ENCODE results near the gene TRPV2. TPM values are rescaled to one million over a fixed set of nuclear protein-coding genes. Genes with fewer than 3 reads are reported as not detected.

The TRPV2 gene
- polyA plus RNA-seq, 4 donors, result 2.3 to 3.6 (median 3.4) TPM

DNA sequence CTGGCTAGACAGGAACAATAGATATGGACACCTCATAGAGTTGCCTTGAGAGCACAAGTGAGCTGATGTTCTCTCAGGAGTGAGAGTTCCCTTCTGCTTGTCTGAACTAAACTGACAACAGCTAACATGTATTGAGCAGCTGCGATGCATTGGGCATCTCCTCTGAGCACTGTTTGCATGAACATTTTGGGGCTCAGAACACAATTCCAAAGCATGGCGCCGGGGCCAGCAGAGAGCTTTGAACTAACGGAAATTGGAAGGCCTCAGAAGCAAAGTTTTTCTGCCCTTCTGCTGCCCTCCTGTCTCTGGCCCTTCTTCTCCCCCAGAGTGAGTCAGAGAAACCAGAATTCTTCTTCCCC, 38.1 kb downstream of the TRPV2 start:
- no peak for DNase-seq (ENCODE audit: low read depth in 4 of 4, low spot score in 3 of 4)

DNA sequence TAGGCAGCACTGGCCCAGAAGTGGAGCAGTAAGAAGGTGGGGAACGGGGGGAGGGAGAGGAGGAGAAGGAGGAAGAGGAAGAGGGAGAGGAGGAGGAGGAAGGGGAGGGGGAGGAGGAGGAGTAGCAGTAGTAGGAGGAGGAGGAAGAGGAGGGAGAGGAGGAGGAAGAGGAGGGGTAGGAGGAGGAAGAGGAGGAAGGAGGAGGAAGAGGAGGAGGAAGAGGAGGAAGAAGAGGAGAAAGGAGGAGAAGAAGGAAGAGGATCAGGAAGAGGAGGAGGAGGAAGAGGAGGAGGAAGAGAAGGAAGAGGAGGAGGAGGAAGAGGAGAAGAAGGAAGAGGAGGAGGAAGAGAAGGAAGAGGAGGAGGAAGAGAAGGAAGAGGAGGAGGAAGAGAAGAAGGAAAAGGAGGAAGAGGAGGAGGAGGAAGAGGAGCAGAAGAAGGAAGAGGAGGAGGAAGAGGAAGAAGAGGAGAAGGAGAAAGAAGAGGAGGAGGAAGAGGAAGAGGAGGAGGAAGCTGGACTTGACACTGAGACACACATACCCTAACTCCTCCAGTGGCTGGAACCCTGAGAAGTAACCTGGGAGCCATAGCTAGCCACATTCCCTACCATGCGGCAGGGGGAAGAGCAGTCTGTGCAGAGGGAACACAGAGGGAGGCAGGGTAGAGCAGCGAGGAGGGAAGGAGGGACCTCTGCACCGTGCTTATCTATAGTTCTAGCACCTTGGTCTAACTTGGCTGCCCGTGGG, 40.8 kb downstream of the TRPV2 start:
- no peak for DNase-seq (ENCODE audit: low read depth in 4 of 4, low spot score in 3 of 4)

DNA sequence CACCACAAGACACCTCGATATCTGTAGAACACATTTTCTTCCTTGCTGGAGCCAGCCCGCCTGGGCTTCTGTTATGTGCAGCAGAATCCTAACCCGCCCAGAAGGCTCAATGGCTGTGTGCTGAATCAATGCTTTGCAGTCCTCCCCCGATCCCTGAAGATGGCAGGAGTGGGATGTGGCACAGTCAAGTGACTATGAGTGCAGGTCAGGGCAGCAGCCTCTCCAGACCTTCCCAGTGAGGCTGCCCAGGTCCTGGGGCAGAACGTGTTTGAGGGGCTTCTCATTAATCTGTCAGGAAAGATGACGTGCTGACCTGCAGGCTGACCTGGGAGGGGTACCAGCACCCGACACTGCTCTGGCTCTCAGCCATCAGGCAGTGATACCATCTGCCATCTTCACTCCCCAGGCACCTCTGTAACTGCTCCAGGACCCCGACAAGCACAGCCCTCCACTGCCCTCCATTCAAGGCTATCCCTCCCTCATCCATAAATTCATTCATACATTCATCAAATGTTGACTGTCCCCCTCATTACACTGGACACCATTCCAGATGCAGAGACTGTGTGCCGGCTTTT, 41.5 kb downstream of the TRPV2 start:
- DNase-seq (ENCODE audit: low read depth in 4 of 4, low spot score in 3 of 4), result no peak

GRCh38 chr17:16459271-16459670, 43.9 kb downstream of the TRPV2 start:
- no peak for DNase-seq (ENCODE audit: low read depth in 4 of 4, low spot score in 3 of 4)

GRCh38 chr17:16459855-16460550, 44.6 kb downstream of the TRPV2 start:
- no peak for DNase-seq (ENCODE audit: low read depth in 4 of 4, low spot score in 3 of 4)

DNA sequence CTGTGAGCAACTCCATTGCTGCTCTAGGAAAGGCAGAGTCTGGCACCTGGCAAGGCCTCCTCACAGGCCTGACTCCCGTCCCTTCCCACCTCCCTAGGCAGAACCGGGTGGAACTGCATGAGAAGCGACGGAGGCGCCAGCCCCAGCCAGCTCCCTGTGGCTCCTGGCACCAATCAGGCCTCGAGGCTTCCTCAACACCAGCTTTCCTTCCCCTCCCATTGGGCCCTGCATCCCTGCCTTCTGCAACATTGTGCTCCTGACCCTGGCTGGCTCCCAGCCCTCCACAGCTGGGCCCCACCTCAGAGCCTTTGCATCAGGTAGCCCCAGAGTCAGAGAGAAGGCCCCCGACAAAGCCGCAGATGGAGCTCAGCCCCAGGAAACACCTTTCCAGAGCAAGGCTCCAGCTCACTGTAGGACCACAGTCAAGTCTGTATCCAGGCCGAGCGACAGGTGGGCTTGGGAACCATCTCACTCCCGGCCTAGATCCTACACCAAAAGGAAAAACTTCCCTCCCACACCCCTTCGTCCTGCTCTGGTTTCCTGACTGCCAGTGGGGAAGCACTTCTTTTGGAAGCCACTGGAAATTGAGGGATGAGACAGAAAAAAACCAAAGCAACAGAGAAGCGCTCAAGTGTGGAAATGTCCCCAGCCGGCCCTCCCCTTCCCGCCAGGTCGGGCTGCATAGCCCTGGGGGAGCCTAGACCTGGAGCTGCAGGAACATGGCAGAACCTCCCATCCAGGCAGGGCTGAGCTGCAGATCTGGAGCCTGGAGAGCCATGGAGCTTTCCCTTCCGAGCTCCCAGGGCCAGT, 45.6 kb downstream of the TRPV2 start:
- no peak for DNase-seq (ENCODE audit: low read depth in 4 of 4, low spot score in 3 of 4)

DNA sequence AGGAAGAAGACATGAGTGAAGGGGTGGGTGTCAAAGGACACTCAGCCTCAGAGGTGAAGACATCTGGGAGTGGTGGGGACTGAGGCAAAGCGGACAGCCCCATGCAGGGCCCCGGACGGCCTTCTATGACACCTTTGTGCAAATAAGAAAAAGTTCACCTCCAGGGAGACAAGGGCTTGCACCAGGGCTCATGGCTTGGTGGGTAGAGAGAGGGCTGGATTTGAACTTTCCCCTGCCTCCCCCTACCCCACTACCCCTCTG, 46.2 kb downstream of the TRPV2 start:
- no peak for DNase-seq (ENCODE audit: low read depth in 4 of 4, low spot score in 3 of 4)

DNA sequence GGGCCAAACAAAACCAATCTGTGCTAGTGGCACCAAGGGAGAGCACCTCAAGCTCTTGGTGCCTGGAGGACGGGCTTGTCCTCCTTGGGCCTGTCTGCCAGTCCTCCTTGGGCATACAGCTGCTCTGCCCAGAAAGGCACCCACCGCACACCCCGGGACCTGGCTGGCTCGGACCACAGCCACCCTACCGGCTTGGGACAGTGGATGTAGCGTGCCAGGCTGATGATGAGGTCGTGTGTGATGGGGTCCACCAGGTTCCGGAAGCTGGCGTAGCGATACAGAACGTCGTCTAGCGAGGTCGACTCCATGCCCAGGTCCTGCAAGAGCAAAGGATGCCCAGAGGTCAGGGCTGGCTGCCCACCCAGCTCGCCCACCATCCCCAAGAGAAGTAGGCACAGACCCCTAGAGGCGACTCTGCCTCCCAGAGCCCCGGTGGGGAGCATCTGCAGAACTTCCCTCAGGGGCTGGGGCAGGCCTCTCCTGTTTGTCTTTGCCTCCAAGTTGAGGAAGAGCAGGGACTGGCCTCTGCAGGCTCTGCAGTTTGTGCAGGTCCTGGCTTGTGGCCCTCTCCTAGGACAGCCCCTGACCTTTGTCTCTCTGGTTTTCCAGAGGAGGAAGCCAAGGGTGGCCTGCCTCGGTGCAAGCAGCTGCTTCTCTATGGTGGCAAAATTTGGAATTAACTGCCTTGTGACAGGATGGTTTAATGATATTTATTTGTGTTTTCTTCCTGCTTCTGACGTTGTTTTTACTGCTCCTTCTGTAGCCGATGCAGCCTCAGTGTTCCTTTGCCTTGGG, 46.9 kb downstream of the TRPV2 start:
- DNase-seq (ENCODE audit: low read depth in 4 of 4, low spot score in 3 of 4), result no peak

GRCh38 chr17:16463358-16464302, 48.3 kb downstream of the TRPV2 start:
- DNase-seq (ENCODE audit: low read depth in 4 of 4, low spot score in 3 of 4), result no peak

DNA sequence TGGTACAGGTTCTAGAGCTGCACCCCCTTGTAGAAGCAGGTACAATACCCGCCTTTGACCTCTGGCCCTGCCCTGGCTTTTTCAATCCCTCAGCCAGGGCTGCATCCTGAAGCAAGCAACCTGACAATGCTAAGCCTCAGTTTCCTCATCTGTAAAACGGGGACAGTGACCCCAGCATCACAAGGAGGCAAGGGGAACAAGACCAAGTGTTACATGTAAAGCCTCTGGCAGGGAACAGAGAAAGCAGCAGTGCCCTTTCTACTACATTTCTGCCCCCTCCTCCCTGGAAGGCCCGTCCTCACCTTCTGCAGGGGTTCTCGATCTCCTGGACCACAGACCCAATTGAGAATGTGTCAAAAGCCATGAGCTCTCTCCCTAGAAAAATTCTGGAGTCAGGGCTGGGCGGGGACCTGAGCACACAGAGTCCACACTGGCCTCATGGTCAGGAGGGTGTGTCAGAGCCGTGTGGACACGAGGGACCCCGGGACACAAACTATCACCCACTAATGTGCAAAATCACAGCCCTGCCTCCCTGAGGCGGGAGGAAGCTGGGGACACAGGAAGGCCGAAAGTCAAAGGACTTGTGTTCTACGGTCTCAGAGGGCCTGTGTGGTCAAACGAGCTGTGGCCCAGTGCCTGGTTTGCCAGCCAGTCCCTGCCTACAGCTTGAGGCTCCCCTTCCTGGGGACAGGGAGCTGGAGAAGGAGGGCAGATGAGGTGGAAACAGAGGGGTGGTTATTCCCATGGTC, 49.1 kb downstream of the TRPV2 start:
- DNase-seq (ENCODE audit: low read depth in 4 of 4, low spot score in 3 of 4), result no peak

- DNase-seq (ENCODE audit: low read depth in 4 of 4, low spot score in 3 of 4), result no peak
Observed at GRCh38 chr17:16465052-16465312, 49.6 kb downstream of the TRPV2 start.

DNA sequence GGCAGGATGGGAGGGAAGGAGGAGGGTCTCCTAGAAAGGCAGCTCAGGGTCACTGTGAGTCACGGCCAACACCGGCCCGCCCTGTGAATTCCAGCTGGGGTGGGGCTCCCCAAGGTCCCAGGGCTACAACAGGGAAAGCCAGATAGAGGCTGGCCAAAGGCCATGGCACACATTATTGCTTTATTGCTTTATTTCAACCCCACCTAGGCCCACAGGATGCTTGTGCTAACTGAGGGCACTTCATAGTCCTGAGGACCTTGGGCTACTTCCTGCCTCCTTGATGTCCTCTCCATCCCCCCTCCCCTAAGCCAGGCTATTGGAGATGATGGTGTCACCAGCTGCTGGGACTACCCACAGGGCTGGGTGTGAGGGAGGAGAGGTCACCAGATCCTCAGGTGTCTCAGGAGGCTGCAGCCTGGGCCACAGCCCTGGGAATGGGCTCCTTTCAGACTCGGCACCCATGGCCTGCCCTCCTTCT, 50.5 kb downstream of the TRPV2 start:
- no peak for DNase-seq (ENCODE audit: low read depth in 4 of 4, low spot score in 3 of 4)

DNA sequence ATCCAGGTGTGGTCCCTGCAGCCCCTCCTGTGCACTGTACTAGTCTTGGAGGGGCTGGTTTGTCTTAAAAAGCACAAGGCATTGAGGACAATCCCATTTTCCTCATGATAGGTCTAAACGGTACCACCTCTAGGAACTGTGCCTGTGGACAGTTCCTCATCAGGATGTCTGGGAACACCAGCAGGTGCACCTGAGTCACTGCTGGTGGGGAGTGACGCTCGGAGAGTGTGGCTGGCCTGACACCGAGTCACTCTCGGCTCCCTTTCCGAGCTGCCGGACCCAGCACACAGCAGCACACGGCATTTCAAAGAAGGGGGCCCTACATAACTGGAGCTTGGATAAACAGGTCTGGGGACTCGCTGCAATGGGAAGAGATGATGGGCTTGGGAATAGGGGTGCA, 51.0 kb downstream of the TRPV2 start:
- DNase-seq (ENCODE audit: low read depth in 4 of 4, low spot score in 3 of 4), result no peak

- no peak for DNase-seq (ENCODE audit: low read depth in 4 of 4, low spot score in 3 of 4)
Observed at GRCh38 chr17:16467044-16467443, 51.7 kb downstream of the TRPV2 start.

- no peak for DNase-seq (ENCODE audit: low read depth in 4 of 4, low spot score in 3 of 4)
Observed at GRCh38 chr17:16467886-16468285, 52.5 kb downstream of the TRPV2 start.

DNA sequence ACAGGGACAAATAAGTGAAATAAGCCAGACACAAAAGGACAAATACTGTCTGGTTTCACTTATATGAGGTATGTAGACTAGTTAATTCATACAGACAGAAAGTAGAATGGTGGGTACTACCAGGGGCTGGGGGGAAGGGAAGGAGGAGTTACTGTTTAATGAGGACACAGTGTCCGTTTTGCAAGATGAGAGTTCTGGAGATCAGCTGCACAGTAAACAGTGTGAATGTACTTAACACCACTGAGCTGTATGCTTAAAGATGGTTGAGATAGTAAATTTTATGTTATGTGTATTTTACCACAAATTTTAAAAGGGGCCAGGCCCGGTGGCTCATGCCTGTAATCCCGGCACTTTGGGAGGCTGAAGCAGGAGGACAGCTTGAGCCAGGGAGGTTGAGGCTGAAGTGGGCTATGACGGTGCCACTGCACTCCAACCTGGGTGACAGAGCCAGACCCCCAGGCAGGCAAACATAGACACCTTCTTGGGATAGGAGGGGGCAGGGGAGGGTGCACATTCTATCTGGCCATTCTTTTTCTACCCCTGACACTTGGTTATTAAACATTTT, 53.1 kb downstream of the TRPV2 start:
- DNase-seq (ENCODE audit: low read depth in 4 of 4, low spot score in 3 of 4), result no peak

GRCh38 chr17:16470265-16470664, 54.9 kb downstream of the TRPV2 start:
- DNase-seq (ENCODE audit: low read depth in 4 of 4, low spot score in 3 of 4), result no peak

DNA sequence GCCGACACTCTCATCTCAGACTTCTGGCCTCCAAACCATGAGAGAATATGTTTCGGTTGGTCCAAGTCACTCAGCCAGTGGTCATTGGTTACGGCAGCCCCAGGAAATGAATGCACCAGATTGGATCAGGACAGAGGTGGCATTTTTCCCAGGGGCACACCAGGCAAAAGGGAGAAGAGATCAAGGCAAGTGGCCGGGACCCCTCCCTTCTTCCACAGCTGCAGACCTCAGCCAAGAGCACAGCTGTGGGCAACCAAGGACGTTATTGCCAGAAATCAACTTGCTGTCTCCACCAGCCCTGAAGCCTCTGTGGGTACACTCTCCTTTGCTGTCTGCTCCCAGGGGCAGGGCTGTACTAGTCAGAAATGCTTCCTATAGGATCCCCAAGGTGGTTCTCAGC, 55.9 kb downstream of the TRPV2 start:
- no peak for DNase-seq (ENCODE audit: low read depth in 4 of 4, low spot score in 3 of 4)

- no peak for DNase-seq (ENCODE audit: low read depth in 4 of 4, low spot score in 3 of 4)
Observed at GRCh38 chr17:16472539-16472938, 57.2 kb downstream of the TRPV2 start.

Data from right renal pelvis (tissue), 4 donors.